NCI-H1417 treated with DMSO at 0.1 percent for 48 hours (cell line): Measurements from ENCODE around the gene MYH9.
"Not testable (repeated sequence)": the region's sequence is repeated elsewhere in the genome, so short reads cannot be mapped to it uniquely, and the experiment has no call there.

Experiments used
- DNase-seq: peaks from one replicate; lab custom pipeline; 2025; lab: John Stamatoyannopoulos, UW

The MYH9 gene

GRCh38 chr22:36387959-36388726, at the start of gene MYH9:
Gene MYH9, minus strand, starts transcription at chr22:36387967. Its CDS starts 38,731 bp downstream, at chr22:36349236.
- DNase-seq, result peak; percentile 79

- no peak for DNase-seq
These were observed 48.0 kb upstream of the MYH9 start for GRCh38 chr22:36435516-36436415.

- peak; percentile 66 for DNase-seq
These were observed 45.8 kb upstream of the MYH9 start for GRCh38 chr22:36433318-36434231.

GRCh38 chr22:36432592-36433317, 45.0 kb upstream of the MYH9 start:
- no peak for DNase-seq

GRCh38 chr22:36431977-36432376, 44.2 kb upstream of the MYH9 start:
- no peak for DNase-seq

GRCh38 chr22:36430863-36431262, 43.1 kb upstream of the MYH9 start:
- DNase-seq, result no peak

- not testable (repeated sequence) for DNase-seq
These were observed 40.2 kb upstream of the MYH9 start for GRCh38 chr22:36427952-36428351.

- DNase-seq, result no peak
These were observed 38.3 kb upstream of the MYH9 start for GRCh38 chr22:36425977-36426523.

GRCh38 chr22:36424901-36425579, 37.3 kb upstream of the MYH9 start:
- no peak for DNase-seq

- not testable (repeated sequence) for DNase-seq
These were observed 36.7 kb upstream of the MYH9 start for GRCh38 chr22:36424466-36424865.

GRCh38 chr22:36423461-36424404, 36.0 kb upstream of the MYH9 start:
- DNase-seq, result no peak

- no peak for DNase-seq
These were observed 34.7 kb upstream of the MYH9 start for GRCh38 chr22:36422287-36423014.

- no peak for DNase-seq
These were observed 32.4 kb upstream of the MYH9 start for GRCh38 chr22:36419912-36420882.

GRCh38 chr22:36419177-36419911, 31.6 kb upstream of the MYH9 start:
- DNase-seq, result no peak

- DNase-seq, result no peak
These were observed 29.5 kb upstream of the MYH9 start for GRCh38 chr22:36417281-36417686.

GRCh38 chr22:36415415-36416168, 27.8 kb upstream of the MYH9 start:
- no peak for DNase-seq
